EH (cell line): Measurements from ENCODE around the gene TCOF1.

Source experiments
- DNase-seq: peaks from one replicate; pipeline ENCODE4 v3.0.0-alpha.2; 2015; ENCODE audit warnings: low read depth

Gene TCOF1

GRCh38 chr5:150392680-150393079 is 35.2 kb downstream of the TCOF1 start:
- no peak for DNase-seq

- DNase-seq = no peak
Observed at GRCh38 chr5:150393096-150393645, 35.7 kb downstream of the TCOF1 start.

GRCh38 chr5:150394131-150394530 is 36.6 kb downstream of the TCOF1 start:
- peak; percentile 68 for DNase-seq

GRCh38 chr5:150394912-150395687 is 37.6 kb downstream of the TCOF1 start:
- no peak for DNase-seq

- no peak for DNase-seq
Observed at GRCh38 chr5:150395688-150395975, 38.1 kb downstream of the TCOF1 start.

- no peak for DNase-seq
Observed at GRCh38 chr5:150396267-150396666, 38.8 kb downstream of the TCOF1 start.

GRCh38 chr5:150397146-150397781 is 39.8 kb downstream of the TCOF1 start:
- DNase-seq = peak; percentile 88

- no peak for DNase-seq
Observed at GRCh38 chr5:150397782-150398721, 40.6 kb downstream of the TCOF1 start.

GRCh38 chr5:150398722-150399523 is 41.4 kb downstream of the TCOF1 start:
- no peak for DNase-seq

GRCh38 chr5:150399524-150400211 is 42.2 kb downstream of the TCOF1 start:
- DNase-seq = peak; percentile 72

- no peak for DNase-seq
Observed at GRCh38 chr5:150400316-150401075, 43.0 kb downstream of the TCOF1 start.

GRCh38 chr5:150401076-150401375 is 43.5 kb downstream of the TCOF1 start:
- no peak for DNase-seq

GRCh38 chr5:150401376-150402228 is 44.1 kb downstream of the TCOF1 start:
- no peak for DNase-seq

GRCh38 chr5:150402229-150402773 is 44.8 kb downstream of the TCOF1 start:
- DNase-seq = no peak

GRCh38 chr5:150402901-150403342 is 45.4 kb downstream of the TCOF1 start:
- DNase-seq = no peak

- no peak for DNase-seq
Observed at GRCh38 chr5:150404121-150404520, 46.6 kb downstream of the TCOF1 start.

- no peak for DNase-seq
Observed at GRCh38 chr5:150404535-150404934, 47.0 kb downstream of the TCOF1 start.

GRCh38 chr5:150404941-150405816 is 47.7 kb downstream of the TCOF1 start:
- DNase-seq = no peak
